Uterus (tissue), 4 donors: Measurements from ENCODE around the gene POLA2. TPM values are rescaled to one million over a fixed set of nuclear protein-coding genes. Genes with fewer than 3 reads are reported as not detected.
"Not testable (repeated sequence)": the region's sequence is repeated elsewhere in the genome, so short reads cannot be mapped to it uniquely, and the experiment has no call there.

Experiments used
- DNase-seq, 2 donors: peaks; one replicate each; pipeline ENCODE4 v3.0.0-alpha.2; 2019 to 2020
- H3K27ac ChIP-seq, 2 donors: fragments of 200-600 bp; sonication (generic); 1 replicate in 1 of 2; 2 replicates in 1 of 2; pipeline ENCODE4 v1.5.1; 2016 to 2018
- H3K27me3 ChIP-seq, 2 donors: fragments of 200-600 bp; sonication (generic); one replicate each; pipeline ENCODE4 v1.5.1; 2018 to 2019; ENCODE audit warnings: control low read depth in 1 of 2
- H3K36me3 ChIP-seq, 2 donors: fragments of 200-600 bp; sonication (generic); one replicate each; pipeline ENCODE4 v1.5.1; 2019; ENCODE audit warnings: control low read depth in 1 of 2
- H3K4me1 ChIP-seq, 2 donors: fragments of 200-600 bp; sonication (generic); one replicate each; pipeline ENCODE4 v1.5.1; 2018 to 2019; ENCODE audit warnings: control low read depth in 1 of 2
- H3K4me3 ChIP-seq, 2 donors: fragments of 200-600 bp; sonication (generic); 1 replicate in 1 of 2; 2 replicates in 1 of 2; pipeline ENCODE4 v1.5.1; 2018 to 2019; ENCODE audit warnings: mild to moderate bottlenecking in 1 of 2
- H3K9me3 ChIP-seq, 2 donors: fragments of 200-600 bp; sonication (generic); one replicate each; pipeline ENCODE4 v1.5.1; 2019; ENCODE audit warnings: control low read depth in 1 of 2
- CTCF ChIP-seq, 4 experiments: fragments of 200-600 bp in 2 of 4; fragments of 450-650 bp in 2 of 4; sonication (generic) in 2 of 4; IDR thresholded peaks; one replicate each; pipeline ENCODE4 v1.5.1; 2016 to 2019; ENCODE audit warnings: antibody characterized with exemption in 4 of 4, mild to moderate bottlenecking in 2 of 4, moderate library complexity in 1 of 4
- POLR2A ChIP-seq, 2 donors: fragments of 450-650 bp; IDR thresholded peaks; one replicate each; pipeline ENCODE4 v1.6.1; 2016; ENCODE audit warnings: antibody characterized with exemption in 2 of 2, mild to moderate bottlenecking in 1 of 2, moderate library complexity in 1 of 2
- intact Hi-C: fragments of 100-400 bp; cut with DNase I; formaldehyde crosslinking; loops from one replicate; pipeline ENCODE4 v1.15.1; 2023; ENCODE audit warnings: low total_unique reads
- total RNA-seq, 4 donors: library from RNA; depleted of rRNA in 3 of 4; stranded (reverse); fragments of >200 nt in 3 of 4; gene quantifications; one replicate each; pipeline versions ENCODE4 v1.1.0 to v1.2.4, GENCODE V29; 2014 to 2023
- donor health status: DM: yes; HTN: yes; CAD: no.

POLA2 gene
- total RNA-seq, 4 donors from 2014 or later = 3.3 to 13.5 (median 7.6) TPM

- no peaks in the 10 kb centered on the region for H3K9me3 ChIP-seq
- no peaks in the 10 kb centered on the region for H3K36me3 ChIP-seq
- no peak for DNase-seq
- H3K4me3 ChIP-seq = no peak overlapping the region
- TF ChIP-seq POLR2A (IDR thresholded peaks at IDR 0.05) (no peak), CTCF (IDR thresholded peaks at IDR 0.05) (no peak)
- no peaks in the 10 kb centered on the region for H3K4me1 ChIP-seq
- intact Hi-C loops = no loop called here
- no peaks in the 10 kb centered on the region for H3K27me3 ChIP-seq
- H3K27ac ChIP-seq = no peak overlapping the region
Measured at GRCh38 chr11:65242389-65242788, 19.4 kb upstream of the POLA2 start.

DNA sequence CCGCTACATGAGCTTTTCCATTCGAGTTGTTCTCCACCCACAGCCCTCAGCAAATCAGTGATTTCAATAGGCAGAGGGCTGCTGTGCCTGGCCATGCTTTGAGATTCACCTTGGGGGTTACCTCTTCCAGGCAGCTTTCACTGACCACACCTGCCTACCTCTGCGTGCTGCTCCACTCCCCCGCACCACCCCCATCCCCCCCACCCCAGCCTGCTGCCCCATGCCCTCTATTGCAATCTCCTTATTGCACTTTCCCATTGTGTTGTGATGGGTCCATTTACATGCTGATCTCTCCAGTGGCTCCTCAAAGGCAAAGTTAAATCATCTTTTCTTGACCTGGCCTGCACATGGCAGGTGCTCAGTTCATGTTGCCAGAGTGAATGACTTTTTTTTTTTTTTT is 18.0 kb upstream of the POLA2 start:
- TF ChIP-seq POLR2A (IDR thresholded peaks at IDR 0.05) (no peak), CTCF (IDR thresholded peaks at IDR 0.05) (no peak)
- no peak for DNase-seq
- no peaks in the 10 kb centered on the region for H3K9me3 ChIP-seq
- intact Hi-C loops = no loop called here
- H3K4me1 ChIP-seq = no peaks in the 10 kb centered on the region
- H3K27me3 ChIP-seq = no peaks in the 10 kb centered on the region
- H3K36me3 ChIP-seq = no peaks in the 10 kb centered on the region
- H3K27ac ChIP-seq = no peak overlapping the region
- no peak overlapping the region for H3K4me3 ChIP-seq

DNA sequence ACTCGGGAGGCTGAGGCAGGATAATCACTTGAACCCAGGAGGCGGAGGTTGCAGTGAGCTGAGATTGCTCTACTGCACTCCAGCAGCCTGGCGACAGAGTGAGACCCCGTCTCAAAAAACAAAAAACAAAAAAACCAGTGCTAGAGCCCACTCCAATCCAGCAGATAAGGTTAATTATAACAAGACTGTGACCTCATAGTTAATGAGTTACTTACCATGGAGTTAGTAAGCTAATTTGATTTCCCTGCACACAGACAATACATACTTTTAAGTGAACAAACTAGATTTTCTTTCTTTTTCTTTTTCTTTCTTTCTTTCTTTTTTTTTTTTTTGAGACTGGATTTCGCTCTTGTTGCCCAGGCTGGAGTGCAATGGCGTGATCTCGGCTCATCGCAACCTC is 16.7 kb upstream of the POLA2 start:
- not testable (repeated sequence) for H3K4me1 ChIP-seq, H3K4me3 ChIP-seq, DNase-seq

DNA sequence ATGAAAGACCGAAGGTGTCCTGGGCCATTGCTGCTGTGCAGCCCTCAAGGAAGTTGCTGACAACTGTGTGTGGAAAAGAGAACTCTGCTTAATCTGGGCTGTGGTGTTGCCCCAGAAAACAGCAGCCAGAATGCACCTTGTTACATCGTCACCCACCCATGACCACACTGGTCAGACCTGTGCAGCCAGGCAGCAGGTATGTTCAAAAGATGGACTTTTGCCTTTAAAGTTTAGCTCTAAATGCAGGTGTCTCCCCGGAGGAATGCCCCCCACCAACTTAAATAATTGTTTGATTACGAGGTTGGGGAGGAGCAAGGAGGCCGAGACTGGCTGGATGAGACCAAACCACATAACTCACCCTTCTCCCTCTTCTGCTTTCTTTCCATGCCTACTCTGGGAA is 15.3 kb upstream of the POLA2 start:
- no peaks in the 10 kb centered on the region for H3K4me1 ChIP-seq
- H3K9me3 ChIP-seq = no peaks in the 10 kb centered on the region
- no peak overlapping the region for H3K27ac ChIP-seq
- no peaks in the 10 kb centered on the region for H3K27me3 ChIP-seq
- intact Hi-C loops = no loop called here
- DNase-seq = no peak
- no peak overlapping the region for H3K4me3 ChIP-seq
- no peak for TF ChIP-seq CTCF (IDR thresholded peaks at IDR 0.05)
- no peak for TF ChIP-seq POLR2A (IDR thresholded peaks at IDR 0.05)
- H3K36me3 ChIP-seq = no peaks in the 10 kb centered on the region

More for the DNA sequence above, 16.7 kb upstream of the POLA2 start:
- H3K36me3 ChIP-seq, intact Hi-C loops, H3K27me3 ChIP-seq, H3K27ac ChIP-seq, H3K9me3 ChIP-seq: not testable (repeated sequence)

- H3K27me3 ChIP-seq, intact Hi-C loops, H3K4me1 ChIP-seq, H3K9me3 ChIP-seq, H3K27ac ChIP-seq, H3K36me3 ChIP-seq, H3K4me3 ChIP-seq, DNase-seq: not testable (repeated sequence)
Measured at GRCh38 chr11:65248184-65248710, 13.5 kb upstream of the POLA2 start.

DNA sequence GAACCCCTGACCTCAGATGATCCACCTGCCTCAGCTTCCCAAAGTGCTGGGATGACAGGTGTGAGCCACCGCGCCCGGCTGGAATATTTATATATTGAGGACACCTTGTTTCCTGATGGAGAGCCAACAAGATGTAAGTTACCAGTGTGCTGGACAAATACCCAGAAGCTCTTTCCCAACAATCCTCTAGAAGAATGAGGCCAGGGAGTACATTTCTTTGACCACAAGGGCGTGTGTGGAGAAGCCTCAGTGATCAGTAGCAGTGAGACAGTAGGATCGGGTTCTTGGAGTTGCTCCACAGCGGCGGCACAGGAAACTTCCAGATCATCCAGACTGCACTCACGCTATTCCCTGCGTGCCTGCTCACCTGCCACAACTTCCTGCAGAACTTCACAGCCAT is 10.3 kb upstream of the POLA2 start:
- intact Hi-C loops = no loop called here
- H3K4me1 ChIP-seq = no peaks in the 10 kb centered on the region
- TF ChIP-seq CTCF (IDR thresholded peaks at IDR 0.05) (no peak), POLR2A (IDR thresholded peaks at IDR 0.05) (no peak)

More for the DNA sequence above, 10.3 kb upstream of the POLA2 start:
- Histone ChIP-seq H3K36me3 (no peaks in the 10 kb centered on the region), H3K4me3 (no peak overlapping the region), H3K9me3 (no peaks in the 10 kb centered on the region), H3K27ac (no peak overlapping the region), H3K27me3 (no peaks in the 10 kb centered on the region)
- DNase-seq = no peak
